AG10803 (cell line): ENCODE results near the gene RFXANK.
A peak's percentile ranks its signal among the peaks of the same experiment; 100 is the strongest.
"Not testable (repeated sequence)": the region's sequence is repeated elsewhere in the genome, so short reads cannot be mapped to it uniquely, and the experiment has no call there.

Source experiments
- DNase-seq: peaks from one replicate; pipeline ENCODE4 v3.0.0; 2010; ENCODE audit warnings: low read depth
- H3K4me3 ChIP-seq: 2 replicates; pipeline ENCODE4 v1.5.1; 2011; ENCODE audit warnings: mild to moderate bottlenecking, low read length, control low read depth
- CTCF ChIP-seq: conservative IDR thresholded peaks from 2 replicates; pipeline ENCODE4 v1.5.1; 2011; ENCODE audit warnings: mild to moderate bottlenecking, low read length, control low read depth, inconsistent platforms

RFXANK gene

GRCh38 chr19:19214892-19215291 lies 22.8 kb downstream of the RFXANK start:
- DNase-seq, result peak; percentile 18
- H3K4me3 ChIP-seq, result no peak overlapping the region
- TF ChIP-seq CTCF, result no peak

GRCh38 chr19:19215792-19216191 lies 23.7 kb downstream of the RFXANK start:
- H3K4me3 ChIP-seq, result no peak overlapping the region
- TF ChIP-seq CTCF, result no peak
- no peak for DNase-seq

- TF ChIP-seq CTCF, result no peak
- no peak overlapping the region for H3K4me3 ChIP-seq
- DNase-seq, result peak; percentile 8
These were observed 25.0 kb downstream of the RFXANK start for GRCh38 chr19:19217099-19217498.

GRCh38 chr19:19218911-19219310 lies 26.9 kb downstream of the RFXANK start:
- no peak for TF ChIP-seq CTCF
- H3K4me3 ChIP-seq, result no peak overlapping the region

GRCh38 chr19:19221000-19221399 lies 28.9 kb downstream of the RFXANK start:
- DNase-seq, H3K4me3 ChIP-seq: not testable (repeated sequence)

More at GRCh38 chr19:19218911-19219310, 26.9 kb downstream of the RFXANK start:
- no peak for DNase-seq

- no peak overlapping the region for H3K4me3 ChIP-seq
- no peak for TF ChIP-seq CTCF
- DNase-seq, result no peak
These were observed 31.0 kb downstream of the RFXANK start for GRCh38 chr19:19223060-19223459.

- DNase-seq, result no peak
- no peak overlapping the region for H3K4me3 ChIP-seq
- no peak for TF ChIP-seq CTCF
These were observed 31.6 kb downstream of the RFXANK start for GRCh38 chr19:19223636-19224035.

GRCh38 chr19:19224150-19224851 lies 32.2 kb downstream of the RFXANK start:
- no peak for TF ChIP-seq CTCF
- no peak overlapping the region for H3K4me3 ChIP-seq
- DNase-seq, result no peak
